Astrocyte of the spinal cord (primary cell): ENCODE data around the gene GPNMB.

Experiments used
- DNase-seq: peaks from one replicate; pipeline ENCODE4 v3.0.0; 2011; ENCODE audit warnings: low read depth, low spot score
- H3K4me3 ChIP-seq: 2 replicates; pipeline ENCODE4 v1.5.1; 2011; ENCODE audit warnings: low read depth, mild to moderate bottlenecking, low read length, moderate library complexity
- in situ Hi-C: cut with HindIII; loops from 2 replicates; pipeline ENCODE4 v1.10.0; 2017; ENCODE audit warnings: low sequenced_read_pairs
- TF ChIP-seq, protein P1 (sequence below): IDR thresholded peaks from 2 replicates; pipeline ENCODE4 v1.5.1; 2012; ENCODE audit warnings: low read depth, mild to moderate bottlenecking, low read length, inconsistent platforms

The GPNMB gene

DNA sequence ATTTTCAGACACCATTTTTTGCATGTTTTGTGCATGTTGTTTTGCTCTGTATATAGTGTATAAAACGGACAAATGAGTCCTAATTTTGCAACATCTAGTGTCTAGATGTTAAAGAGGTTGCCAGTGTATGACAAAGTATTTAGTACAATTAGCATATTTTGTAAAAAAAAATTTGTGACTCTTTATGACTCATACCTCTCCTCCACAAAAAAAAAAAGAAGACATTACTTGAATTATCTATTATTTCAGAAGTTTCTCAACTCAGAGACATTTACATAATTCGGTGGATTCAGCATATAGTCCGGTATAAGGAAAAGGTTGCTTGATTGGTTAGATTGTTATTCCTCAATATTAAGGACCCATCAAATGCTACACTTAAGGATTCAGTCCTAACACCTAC, 38.7 kb upstream of the GPNMB start:
- TF ChIP-seq, protein P1, sequence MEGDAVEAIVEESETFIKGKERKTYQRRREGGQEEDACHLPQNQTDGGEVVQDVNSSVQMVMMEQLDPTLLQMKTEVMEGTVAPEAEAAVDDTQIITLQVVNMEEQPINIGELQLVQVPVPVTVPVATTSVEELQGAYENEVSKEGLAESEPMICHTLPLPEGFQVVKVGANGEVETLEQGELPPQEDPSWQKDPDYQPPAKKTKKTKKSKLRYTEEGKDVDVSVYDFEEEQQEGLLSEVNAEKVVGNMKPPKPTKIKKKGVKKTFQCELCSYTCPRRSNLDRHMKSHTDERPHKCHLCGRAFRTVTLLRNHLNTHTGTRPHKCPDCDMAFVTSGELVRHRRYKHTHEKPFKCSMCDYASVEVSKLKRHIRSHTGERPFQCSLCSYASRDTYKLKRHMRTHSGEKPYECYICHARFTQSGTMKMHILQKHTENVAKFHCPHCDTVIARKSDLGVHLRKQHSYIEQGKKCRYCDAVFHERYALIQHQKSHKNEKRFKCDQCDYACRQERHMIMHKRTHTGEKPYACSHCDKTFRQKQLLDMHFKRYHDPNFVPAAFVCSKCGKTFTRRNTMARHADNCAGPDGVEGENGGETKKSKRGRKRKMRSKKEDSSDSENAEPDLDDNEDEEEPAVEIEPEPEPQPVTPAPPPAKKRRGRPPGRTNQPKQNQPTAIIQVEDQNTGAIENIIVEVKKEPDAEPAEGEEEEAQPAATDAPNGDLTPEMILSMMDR = no peak
- H3K4me3 ChIP-seq = no peak overlapping the region

DNA sequence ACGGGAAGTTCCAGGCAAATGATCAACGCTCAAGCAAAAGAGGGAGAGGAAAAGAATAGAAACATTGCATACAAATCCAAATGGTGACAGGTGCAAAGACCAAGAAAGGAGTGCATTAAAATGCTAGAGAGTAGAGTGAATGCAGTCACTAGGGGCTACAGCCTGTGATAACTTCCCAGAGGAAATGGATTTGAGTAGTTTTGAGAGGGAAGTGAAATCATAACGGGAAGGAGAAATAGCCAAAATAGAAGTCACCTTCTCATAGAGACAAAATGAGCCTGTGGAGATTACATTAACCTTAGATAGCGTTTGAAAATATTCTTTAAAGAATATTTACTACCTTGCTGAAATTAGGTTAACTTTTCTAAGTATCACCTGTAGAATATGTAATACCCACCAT, 38.3 kb upstream of the GPNMB start:
- no peak for DNase-seq
- in situ Hi-C loops = no loop called here
- H3K4me3 ChIP-seq = no peak overlapping the region
- TF ChIP-seq, protein P1 = no peak

More for the DNA sequence above, 38.7 kb upstream of the GPNMB start:
- DNase-seq = no peak
- in situ Hi-C loops = no loop called here

DNA sequence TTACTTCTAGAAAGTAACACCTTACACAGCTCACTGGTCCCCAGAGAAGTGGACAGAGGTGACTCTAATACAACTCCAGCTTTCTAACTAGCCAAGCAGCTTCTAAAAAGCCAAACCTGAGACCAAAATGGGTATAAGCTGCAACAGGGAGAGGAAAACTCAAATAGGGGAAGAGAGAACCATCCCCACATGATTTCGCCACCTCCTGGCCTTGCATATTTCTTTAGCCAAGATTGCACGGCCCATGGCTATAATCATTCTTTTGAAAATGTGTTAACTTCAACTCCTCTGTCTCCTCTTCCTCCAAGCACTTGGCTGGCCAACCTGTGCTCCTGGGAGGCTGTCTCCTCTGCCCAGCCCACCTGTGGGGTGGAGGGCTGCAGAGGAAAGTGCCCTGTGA, 36.1 kb upstream of the GPNMB start:
- in situ Hi-C loops = no loop called here
- H3K4me3 ChIP-seq = no peak overlapping the region
- DNase-seq = no peak
- TF ChIP-seq, protein P1 = no peak

GRCh38 chr7:23211589-23211988, 35.0 kb upstream of the GPNMB start:
- TF ChIP-seq, protein P1 = no peak
- no peak for DNase-seq
- in situ Hi-C loops = no loop called here
- H3K4me3 ChIP-seq = no peak overlapping the region

DNA sequence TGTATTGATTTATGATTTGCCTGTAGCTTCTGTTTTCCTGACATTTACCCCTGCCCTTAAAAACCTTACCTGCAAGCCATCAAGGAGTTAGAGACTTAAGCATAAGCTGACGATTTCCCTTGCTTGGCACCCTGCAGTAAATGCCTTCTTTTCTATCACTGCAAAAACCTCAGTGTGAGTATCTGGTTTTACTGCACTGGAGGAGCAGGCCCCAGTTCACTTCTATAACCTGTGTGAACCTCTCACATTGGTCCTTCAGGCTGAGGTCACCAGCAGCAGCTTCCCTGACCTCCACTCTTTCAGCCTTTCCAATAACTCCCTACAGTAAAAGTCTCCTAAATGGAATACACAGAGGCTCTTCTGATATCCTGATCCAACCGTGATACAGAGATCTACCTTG, 34.2 kb upstream of the GPNMB start:
- TF ChIP-seq, protein P1 = no peak
- no peak for DNase-seq
- H3K4me3 ChIP-seq = no peak overlapping the region
- in situ Hi-C loops = no loop called here

- no peak for DNase-seq
- in situ Hi-C loops = no loop called here
- TF ChIP-seq, protein P1 = no peak
- no peak overlapping the region for H3K4me3 ChIP-seq
Observed at GRCh38 chr7:23212841-23213240, 33.7 kb upstream of the GPNMB start.

GRCh38 chr7:23213755-23214154, 32.8 kb upstream of the GPNMB start:
- H3K4me3 ChIP-seq = no peak overlapping the region
- DNase-seq = no peak
- in situ Hi-C loops = no loop called here
- TF ChIP-seq, protein P1 = no peak
